Pancreas (tissue), 10 donors: ENCODE results near the gene PROCR. TPM values are rescaled to one million over a fixed set of nuclear protein-coding genes. Genes with fewer than 3 reads are reported as not detected.
"Not testable (repeated sequence)": the region's sequence is repeated elsewhere in the genome, so short reads cannot be mapped to it uniquely, and the experiment has no call there.

ENCODE experiments used
- ATAC-seq, 4 donors: fragments of 200-7000 bp; cut with Tn5 transposase; one replicate each; pipeline versions ENCODE4 v1.8.0 to v1.9.1; 2020; ENCODE audit warnings: mild to moderate bottlenecking in 4 of 4, moderate library complexity in 4 of 4
- DNase-seq, 6 donors: peaks; one replicate each; pipeline ENCODE4 v3.0.0-alpha.2; 2020
- FAIRE-seq: peaks from 2 replicates; lab custom pipeline; 2012; peaks lifted over from hg19 to GRCh38; lab: Jason Lieb, UNC
- H3K27ac ChIP-seq, 4 donors: fragments of 200-600 bp; sonication (generic); 1 replicate in 3 of 4; 2 replicates in 1 of 4; pipeline versions ENCODE4 v1.5.0 to v1.8.0; 2020
- H3K27me3 ChIP-seq, 4 donors: fragments of 200-600 bp; one replicate each; pipeline ENCODE4 v1.8.0; 2021
- H3K36me3 ChIP-seq, 3 donors: fragments of 200-600 bp; sonication (generic) in 1 of 3; one replicate each; pipeline versions ENCODE4 v1.5.0 to v1.8.0; 2020 to 2021
- H3K4me1 ChIP-seq, 3 donors: fragments of 200-600 bp; one replicate each; pipeline ENCODE4 v1.8.0; 2021
- H3K4me3 ChIP-seq, 4 donors: fragments of 200-600 bp; sonication (generic) in 2 of 4; one replicate each; pipeline versions ENCODE4 v1.5.0 to v1.8.0; 2020 to 2021
- H3K9me3 ChIP-seq, 4 donors: fragments of 200-600 bp; one replicate each; pipeline ENCODE4 v1.8.0; 2021
- CTCF ChIP-seq, 4 donors: fragments of 200-600 bp; sonication (generic) in 3 of 4; IDR thresholded peaks; one replicate each; pipeline versions ENCODE4 v1.5.0 to v1.8.0; 2021; ENCODE audit warnings: antibody characterized with exemption in 4 of 4
- WGBS, 2 donors: extraction: QIAGEN DNeasy Blood & Tissue Kit; methylation state at CpG; one replicate each; pipeline ENCODE4 v1.1.7; 2013; 5-methylcytosine and 5-hydroxymethylcytosine counted together
- intact Hi-C, 3 donors: fragments of 100-400 bp; cut with DNase I; formaldehyde crosslinking; loops; one replicate each; pipeline versions ENCODE4 v1.11.1 to v1.14.2; 2022
- polyA plus RNA-seq, 2 donors: library from polyadenylated mRNA; stranded (reverse); fragments of 200-250 nt; gene quantifications; one replicate each; pipeline ENCODE4 v1.2.3, GENCODE V29; 2013
- total RNA-seq, 6 donors: library from RNA; stranded (reverse); fragmentation: NEBNext Ultra II Directional in 4 of 6; extraction: Animal tissue kit (Norgen Biotek cat#: 25700) in 4 of 6; gene quantifications; one replicate each; pipeline versions ENCODE4 v1.2.1 to v1.2.4, GENCODE V29; 2021 to 2023
- donor health status: healthy with polysubstance abuse.
- donor health status: DM: no; HTN: no; CAD: no; lungs with moderate emphysema.
- donor health status: DM: no; HTN: no; CAD: no.
- donor health status: control.
- donor health status: control.
- donor health status: Bipolar disorder and iron deficiency.
- donor health status: DM: yes; HTN: yes; CAD: no.
- donor health status: DM: no; HTN: no; CAD: no.
- donor health status: DM: no; HTN: no; CAD: no.
- donor health status: DM: yes; HTN: yes; CAD: no.

The PROCR gene
- total and polyA plus RNA-seq, 8 donors: 3.2 to 16.8 (median 10.8) TPM

- 91 to 97% methylated on average over 1 of the region's 1 CpG for WGBS, 2 donors
- DNase-seq (no peak), FAIRE-seq (no peak), ATAC-seq (no peak)
- no peak for TF ChIP-seq CTCF (IDR thresholded peaks at IDR 0.05)
- Histone ChIP-seq H3K36me3 (no peaks in the 10 kb centered on the region), H3K4me3 (no peak overlapping the region), H3K27ac (no peak overlapping the region), H3K4me1 (no peaks in the 10 kb centered on the region), H3K9me3 (peaks cover 0 to 4% (median 0%) of the 10 kb centered on the region in 4 donors), H3K27me3 (no peaks in the 10 kb centered on the region)
- intact Hi-C loops: loop anchor here in 1 of 3 donors (10.0 kb wide), 1 partner anchor 105 kb away; the partner anchor contains the start of gene TRPC4AP
These were observed 28.4 kb downstream of the PROCR start for GRCh38 chr20:35200267-35200666.

GRCh38 chr20:35201467-35201866, 29.6 kb downstream of the PROCR start:
- H3K4me1 ChIP-seq, H3K36me3 ChIP-seq, DNase-seq, H3K4me3 ChIP-seq, H3K9me3 ChIP-seq, ATAC-seq, FAIRE-seq, H3K27me3 ChIP-seq, H3K27ac ChIP-seq: not testable (repeated sequence)
- intact Hi-C loops: loop anchor here in 1 of 3 donors (10.0 kb wide), 1 partner anchor 107 kb away; the partner anchor contains the start of gene TRPC4AP
- 93% methylated on average over 5 of the region's 5 CpGs for WGBS, 2 donors

GRCh38 chr20:35206802-35207201, 34.9 kb downstream of the PROCR start:
- no peak for TF ChIP-seq CTCF (IDR thresholded peaks at IDR 0.05)
- ATAC-seq (no peak), DNase-seq (no peak), FAIRE-seq (no peak)
- Histone ChIP-seq H3K36me3 (no peaks in the 10 kb centered on the region), H3K27me3 (no peaks in the 10 kb centered on the region), H3K4me1 (peaks cover 0 to 5% (median 0%) of the 10 kb centered on the region in 3 donors), H3K27ac (no peak overlapping the region), H3K9me3 (no peaks in the 10 kb centered on the region), H3K4me3 (no peak overlapping the region)
- intact Hi-C loops: loop anchor here in 1 of 3 donors (5.0 to 10.0 kb wide), 2 partner anchors 65 to 112 kb away; partner anchors contain the start of gene TRPC4AP
- 89 to 96% methylated on average over 1 of the region's 1 CpG for WGBS, 2 donors

GRCh38 chr20:35207950-35208611, 36.2 kb downstream of the PROCR start:
- no peak for FAIRE-seq
- H3K4me3 ChIP-seq: peak overlapping the region in 1 of 4 donors; percentile 21
- H3K27ac ChIP-seq: peak overlapping the region in 3 of 4 donors; percentile 36 to 63 (median 61)
- TF ChIP-seq CTCF (IDR thresholded peaks at IDR 0.05): peak; percentile 49 to 73 (median 62)
- H3K36me3 ChIP-seq: no peaks in the 10 kb centered on the region
- peak; percentile 97 to 100 (median 98) for ATAC-seq
- intact Hi-C loops: loop anchor here in 1 of 3 donors (5.0 to 10.0 kb wide), 2 partner anchors 66 to 113 kb away; partner anchors contain the start of gene TRPC4AP
- peak in 5 of 6 donors; percentile 71 to 83 (median 75) for DNase-seq
- H3K4me1 ChIP-seq: peaks cover 0 to 5% (median 0%) of the 10 kb centered on the region in 3 donors
- no peaks in the 10 kb centered on the region for H3K27me3 ChIP-seq
- WGBS, 2 donors: 14% methylated on average over 8 of the region's 8 CpGs
- H3K9me3 ChIP-seq: no peaks in the 10 kb centered on the region

GRCh38 chr20:35215066-35215956, 43.4 kb downstream of the PROCR start:
- no peak for ATAC-seq
- Histone ChIP-seq H3K27ac (no peak overlapping the region), H3K36me3 (no peaks in the 10 kb centered on the region), H3K4me1 (no peaks in the 10 kb centered on the region), H3K9me3 (no peaks in the 10 kb centered on the region), H3K27me3 (no peaks in the 10 kb centered on the region), H3K4me3 (no peak overlapping the region)
- intact Hi-C loops: no loop called here
- FAIRE-seq: no peak
- no peak for TF ChIP-seq CTCF (IDR thresholded peaks at IDR 0.05)
- WGBS, 2 donors: 87 to 94% methylated on average over 12 of the region's 12 CpGs
- DNase-seq: no peak
